Stimulated activated CD8-positive, alpha-beta memory T cell treated with anti-CD3 and anti-CD28 coated beads, Interleukin-7, amount 100 ng/mL, for 48 hours (primary cell): ENCODE measurements around the gene TMEM82.
A peak's percentile ranks its signal among the peaks of the same experiment; 100 is the strongest.

Experiments used
- DNase-seq, 2 donors: peaks; one replicate each; pipeline ENCODE4 v3.0.0-alpha.2; 2020; ENCODE audit warnings: low read depth in 1 of 2; ENCODE audit errors: extremely low read depth in 1 of 2

TMEM82 gene

DNA sequence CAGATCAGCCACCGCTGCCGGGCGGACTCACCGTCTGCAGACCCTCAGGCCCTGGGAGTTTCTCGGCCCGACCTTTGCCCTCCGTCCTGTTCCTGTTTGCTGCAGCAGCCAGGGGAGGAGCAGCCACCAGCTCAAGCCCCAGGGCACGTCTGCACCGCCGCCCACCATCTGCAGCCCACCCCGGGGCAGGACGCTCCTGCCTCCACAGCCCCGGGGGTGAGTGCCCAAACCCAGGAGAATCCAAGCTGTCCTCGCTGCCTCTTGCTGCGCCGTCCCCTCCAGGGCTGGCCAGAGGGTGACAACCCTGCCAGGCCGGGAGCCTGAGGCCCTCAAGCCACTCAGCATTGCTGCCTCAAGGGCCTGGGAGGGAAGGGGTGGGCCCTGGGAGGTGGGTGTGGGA is 7.4 kb upstream of the TMEM82 start:
- no peak for DNase-seq

GRCh38 chr1:15735304-15736037 is 6.8 kb upstream of the TMEM82 start:
- DNase-seq: no peak

DNA sequence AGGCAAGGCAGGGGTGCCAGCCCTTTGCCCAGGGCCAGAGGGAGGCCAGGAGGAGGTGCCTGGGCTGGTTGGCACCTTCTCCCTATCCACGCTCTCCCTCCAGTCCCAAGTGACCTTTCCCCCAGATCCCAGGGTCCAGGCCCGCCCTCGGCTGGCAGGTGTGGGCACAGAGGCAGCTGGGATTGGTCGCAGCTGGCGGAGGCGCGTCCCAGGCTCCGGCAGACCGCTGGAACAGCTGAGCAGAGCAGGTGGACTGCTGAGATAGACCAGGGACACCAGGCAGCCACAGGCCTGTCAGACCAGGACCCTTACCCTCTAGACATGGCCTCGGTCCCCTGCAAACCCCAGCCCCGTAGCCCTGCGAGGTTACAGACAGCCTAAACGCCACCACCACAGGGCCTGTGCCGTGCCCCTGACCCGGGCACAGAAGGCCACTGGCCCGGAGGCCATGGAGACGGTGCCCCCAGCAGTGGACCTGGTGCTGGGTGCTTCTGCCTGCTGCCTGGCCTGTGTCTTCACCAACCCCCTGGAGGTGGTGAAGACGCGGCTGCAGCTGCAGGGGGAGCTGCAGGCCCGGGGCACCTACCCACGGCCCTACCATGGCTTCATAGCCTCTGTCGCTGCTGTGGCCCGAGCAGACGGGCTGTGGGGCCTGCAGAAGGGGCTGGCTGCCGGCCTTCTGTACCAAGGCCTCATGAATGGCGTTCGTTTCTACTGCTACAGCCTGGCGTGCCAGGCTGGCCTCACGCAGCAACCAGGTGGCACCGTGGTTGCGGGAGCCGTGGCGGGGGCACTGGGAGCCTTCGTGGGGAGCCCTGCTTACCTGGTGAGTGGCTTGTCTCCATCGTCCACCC is 6.0 kb upstream of the TMEM82 start, which contains the start of gene SLC25A34:
TSS of gene SLC25A34 (plus strand) at position 221 of the 854 bp plus-strand sequence. CDS start at position 449, 228 bp downstream.
- DNase-seq: no peak

DNA sequence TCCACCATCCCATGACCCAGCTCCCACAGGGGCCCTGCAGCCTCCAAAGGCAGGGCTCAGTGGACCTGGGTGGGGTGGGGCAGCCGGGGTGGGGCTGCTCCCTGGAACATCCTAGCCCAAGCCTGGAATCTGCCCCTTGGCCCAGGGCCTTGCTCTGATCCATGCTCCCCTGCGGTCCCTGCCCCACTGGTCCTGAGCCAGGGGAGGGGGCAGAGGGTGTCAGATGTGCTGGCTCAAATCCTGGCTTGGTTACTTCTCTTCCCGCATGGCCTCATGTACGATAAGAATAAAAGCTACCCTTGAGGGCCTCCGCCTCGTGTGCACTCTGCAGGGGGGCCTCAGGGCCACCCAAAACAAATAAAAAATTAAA is 5.4 kb upstream of the TMEM82 start:
- DNase-seq: no peak

DNA sequence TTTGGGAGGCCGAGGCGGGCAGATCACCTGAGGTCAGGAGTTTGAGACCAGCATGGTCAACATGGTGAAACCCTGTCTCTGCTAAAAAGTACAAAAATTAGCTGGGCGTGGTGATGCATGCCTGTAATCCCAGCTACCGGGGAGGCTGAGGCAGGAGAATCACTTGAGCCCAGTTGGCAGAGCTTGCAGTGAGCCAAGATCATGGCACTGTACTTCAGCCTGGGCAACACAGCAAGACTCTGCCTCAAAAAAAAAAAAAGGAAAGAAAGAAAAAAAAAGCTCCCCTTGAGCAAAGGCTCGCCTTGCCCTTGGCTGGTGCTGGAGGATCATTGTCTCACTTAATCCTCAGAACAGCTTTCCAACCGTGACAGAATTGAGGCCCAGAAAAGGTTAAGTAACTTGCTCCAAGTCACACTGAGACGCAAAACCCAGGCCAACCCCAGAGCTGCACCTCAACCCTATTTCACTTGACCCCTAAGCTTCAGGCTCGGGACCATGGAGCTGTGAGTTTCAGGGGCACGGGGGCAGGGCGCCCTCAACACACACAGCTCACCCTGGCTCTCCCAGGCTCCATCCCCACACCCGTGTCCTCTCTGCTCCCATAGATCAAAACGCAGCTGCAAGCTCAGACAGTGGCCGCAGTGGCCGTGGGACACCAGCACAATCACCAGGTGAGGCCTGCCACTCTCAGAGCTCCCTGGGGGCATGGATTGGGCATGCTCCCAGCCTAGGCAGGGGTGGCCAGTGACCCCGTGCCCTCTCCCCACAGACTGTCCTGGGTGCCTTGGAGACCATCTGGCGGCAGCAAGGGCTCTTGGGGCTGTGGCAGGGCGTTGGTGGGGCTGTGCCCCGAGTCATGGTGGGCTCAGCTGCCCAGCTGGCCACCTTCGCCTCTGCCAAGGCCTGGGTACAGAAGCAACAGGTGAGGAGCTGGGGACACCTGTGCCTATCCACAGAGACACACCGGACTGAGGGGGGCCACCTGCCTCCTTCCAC is 4.7 kb upstream of the TMEM82 start:
- DNase-seq: no peak

GRCh38 chr1:15738416-15739113 is 3.7 kb upstream of the TMEM82 start:
- no peak for DNase-seq

DNA sequence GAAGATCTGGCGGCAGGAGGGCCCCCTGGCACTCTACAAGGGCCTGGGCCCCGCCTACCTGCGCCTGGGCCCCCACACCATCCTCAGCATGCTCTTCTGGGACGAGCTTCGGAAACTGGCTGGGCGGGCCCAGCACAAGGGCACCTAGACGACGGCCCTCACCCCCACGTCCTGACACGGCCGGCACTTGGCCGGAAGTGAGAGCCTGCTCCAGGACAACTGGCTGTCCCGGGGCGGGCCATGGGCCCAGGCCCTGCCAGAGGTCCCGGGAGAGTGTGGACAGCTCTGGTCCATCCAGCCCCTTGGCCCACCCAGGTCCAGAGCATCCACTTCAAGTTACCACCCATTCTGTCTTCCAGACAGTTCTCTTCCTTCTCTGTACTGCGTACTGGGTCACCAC is 3.0 kb upstream of the TMEM82 start:
- no peak for DNase-seq

DNA sequence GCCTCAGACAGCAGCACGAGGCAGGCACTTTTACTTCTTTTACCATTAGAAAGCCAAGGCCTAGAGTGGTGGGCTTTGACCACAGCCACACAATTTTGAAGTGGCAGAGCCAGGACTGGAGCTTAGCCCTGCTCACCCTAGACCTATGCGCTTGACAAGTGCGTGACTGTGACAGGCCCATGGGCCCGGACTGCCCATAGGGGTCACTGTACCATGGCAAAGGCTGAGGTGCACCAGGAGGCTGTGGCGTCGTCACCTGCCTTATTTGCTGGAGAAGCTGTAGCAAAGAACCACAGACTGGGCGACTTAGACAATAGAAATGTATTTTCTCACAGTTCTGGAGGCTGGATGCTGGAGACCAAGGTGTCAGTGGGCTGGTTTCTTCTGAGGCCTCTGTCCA is 2.6 kb upstream of the TMEM82 start:
- DNase-seq: no peak

DNA sequence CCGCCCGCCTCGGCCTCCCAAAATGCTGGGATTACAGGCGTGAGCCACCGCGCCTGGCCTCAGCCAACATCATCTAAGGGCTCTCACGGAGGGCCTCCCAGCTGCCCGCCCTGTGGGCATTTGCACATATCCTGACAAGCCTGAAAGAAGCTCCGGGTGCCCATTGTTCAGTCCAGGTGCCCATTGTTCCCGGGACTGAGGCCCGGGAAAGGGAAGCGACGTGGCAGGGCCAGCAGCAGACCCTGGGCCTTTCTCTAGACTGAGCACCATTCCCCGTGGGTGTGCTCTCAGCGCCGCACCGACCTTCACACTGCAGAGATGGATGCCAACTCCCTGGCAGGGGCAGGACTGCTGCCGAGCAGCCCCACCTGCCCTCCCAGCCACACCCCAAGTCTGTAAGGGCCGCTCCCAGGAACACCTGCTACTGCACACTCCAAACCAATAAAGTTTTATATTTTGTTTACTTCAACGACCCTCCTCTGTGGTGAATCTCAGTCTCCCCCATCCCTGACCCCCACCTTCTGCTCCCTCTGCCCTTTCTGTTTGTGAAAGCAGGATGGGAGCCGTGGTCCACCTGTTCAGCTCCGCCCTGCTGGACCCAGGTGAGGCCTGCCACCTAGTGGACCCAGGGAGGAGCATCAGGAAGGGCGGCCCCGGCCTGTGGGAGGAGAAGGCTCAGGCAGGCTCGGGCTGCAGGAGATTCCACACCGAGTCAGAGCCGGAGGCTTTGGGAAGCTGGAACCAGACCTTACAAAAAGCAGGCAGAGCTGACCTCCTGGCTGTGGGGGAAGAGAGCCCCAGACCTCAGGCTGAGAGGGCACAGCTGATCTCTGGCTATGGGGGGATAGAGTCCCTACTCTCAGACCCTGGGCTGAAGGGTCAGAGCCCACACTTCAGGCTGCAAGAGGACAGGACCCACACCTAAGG is 1.1 kb upstream of the TMEM82 start:
- peak; percentile 40 to 46 for DNase-seq

GRCh38 chr1:15744122-15744679 is 1.9 kb downstream of the TMEM82 start:
- DNase-seq: no peak

DNA sequence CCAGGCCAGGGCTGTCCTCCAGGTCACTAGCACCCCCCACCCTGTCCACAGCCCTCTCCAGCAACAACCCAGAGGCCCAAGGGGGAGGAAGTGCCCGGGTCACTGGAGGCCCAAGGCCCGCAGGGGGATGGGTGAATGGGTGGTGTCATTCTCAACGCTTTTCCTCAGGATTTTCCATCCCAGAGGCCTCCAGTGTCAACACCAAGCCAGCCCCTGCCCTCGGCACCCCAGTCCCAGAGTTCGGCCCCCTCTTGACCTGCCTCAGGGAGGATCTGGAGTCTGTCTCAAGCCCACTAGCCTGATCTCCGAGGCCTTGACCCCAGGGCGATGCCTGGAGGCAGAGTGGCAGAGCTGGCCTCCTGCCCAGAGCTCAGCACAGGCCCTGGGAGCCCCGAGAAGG is 5.1 kb downstream of the TMEM82 start:
- DNase-seq: no peak

GRCh38 chr1:15748264-15748663 is 6.0 kb downstream of the TMEM82 start:
- DNase-seq: no peak

DNA sequence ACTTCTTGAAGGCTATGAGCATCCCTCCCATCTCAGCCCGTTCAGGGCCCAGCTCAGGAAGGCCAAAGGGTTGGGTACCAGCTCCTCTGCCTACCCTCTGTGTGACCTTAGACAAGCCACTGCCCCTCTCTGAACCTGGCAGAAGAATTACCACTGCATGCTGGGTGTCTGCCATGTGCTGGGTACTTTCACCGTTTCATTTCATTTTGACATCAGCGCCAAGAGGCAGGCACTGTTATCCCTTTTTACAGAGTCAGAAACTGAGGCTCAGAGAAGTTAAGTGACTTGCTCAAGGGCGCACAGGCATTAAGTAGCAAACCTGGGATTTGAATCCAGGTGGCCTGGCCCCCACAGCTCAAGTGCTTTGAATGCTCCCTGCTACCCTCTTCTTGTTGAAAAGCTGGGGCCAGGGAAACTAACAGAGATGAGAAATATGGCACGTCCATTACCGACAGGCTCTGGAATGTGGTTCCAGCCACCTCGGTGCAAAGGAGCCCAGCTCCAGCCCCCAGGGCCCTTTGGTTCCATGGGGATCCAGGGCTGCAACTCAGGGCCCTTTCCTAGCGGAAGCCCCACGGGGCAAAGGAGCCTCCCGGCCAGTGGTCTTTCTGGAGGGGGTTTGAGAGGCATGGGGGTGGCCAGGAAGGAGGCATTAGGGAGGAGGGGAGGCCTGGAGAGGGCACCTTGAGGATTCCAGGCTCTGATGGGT is 6.5 kb downstream of the TMEM82 start:
- no peak for DNase-seq

DNA sequence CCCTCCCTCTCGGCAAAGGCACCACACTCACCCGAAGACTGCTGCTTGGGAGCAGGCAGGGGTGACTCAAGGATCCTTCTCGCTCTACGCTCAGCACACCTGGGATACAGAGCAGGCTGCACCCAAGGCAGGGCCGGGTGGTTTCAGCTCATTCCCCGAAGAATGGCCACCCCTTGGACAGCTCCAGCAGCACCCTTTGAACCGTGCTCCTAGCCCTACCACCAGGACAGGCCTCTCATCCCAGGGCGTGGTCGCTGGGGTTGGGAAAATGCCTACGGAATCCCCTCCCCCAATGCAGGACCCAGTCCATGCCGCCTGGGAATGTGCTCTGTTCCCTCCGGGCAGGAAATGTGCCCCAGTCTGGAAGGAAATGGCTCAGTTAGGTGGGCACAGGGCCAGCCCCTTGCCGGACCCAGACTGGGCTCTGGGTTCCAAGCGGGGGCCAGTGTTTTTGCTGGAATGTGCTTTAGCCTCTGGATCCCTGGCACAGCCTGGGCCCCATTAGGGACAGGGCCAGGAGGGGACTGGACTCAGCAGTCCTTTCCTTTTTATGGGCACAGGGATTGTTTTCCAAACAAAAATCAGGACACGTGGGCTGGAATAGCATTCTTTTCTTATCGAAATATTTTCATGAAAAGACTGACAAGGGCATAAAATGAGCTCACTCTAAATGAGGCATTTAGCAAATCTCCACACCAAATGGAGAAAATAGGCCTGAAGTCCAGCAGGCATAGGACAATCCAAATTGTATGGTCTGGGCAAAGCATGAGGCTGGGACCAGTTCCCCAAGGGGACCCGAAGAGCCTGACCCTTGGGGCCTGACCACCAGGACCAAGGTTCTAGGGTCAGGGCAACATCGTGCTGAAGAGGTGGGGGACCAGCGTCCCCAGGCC is 7.3 kb downstream of the TMEM82 start:
- no peak for DNase-seq

- no peak for DNase-seq
Measured at GRCh38 chr1:15750924-15751323, 8.6 kb downstream of the TMEM82 start.

GRCh38 chr1:15751717-15752116 is 9.4 kb downstream of the TMEM82 start:
- no peak for DNase-seq

- no peak for DNase-seq
Measured at GRCh38 chr1:15753776-15754175, 11.5 kb downstream of the TMEM82 start.
